Right cardiac atrium (tissue), 5 donors: Measurements from ENCODE around the gene POLR2E. TPM values are rescaled to one million over a fixed set of nuclear protein-coding genes. Genes with fewer than 3 reads are reported as not detected.
A peak's percentile ranks its signal among the peaks of the same experiment; 100 is the strongest.
"Not testable (repeated sequence)": the region's sequence is repeated elsewhere in the genome, so short reads cannot be mapped to it uniquely, and the experiment has no call there.

Source experiments
- ATAC-seq, 2 donors: fragments of 200-7000 bp; cut with Tn5 transposase; one replicate each; pipeline versions ENCODE4 v1.8.0 to v1.9.1; 2020; ENCODE audit warnings: moderate library complexity in 2 of 2, mild to moderate bottlenecking in 1 of 2
- DNase-seq, 3 donors: peaks; one replicate each; pipeline ENCODE4 v3.0.0-alpha.2; 2020
- H3K27ac ChIP-seq: one replicate; pipeline ENCODE4 v1.5.1; 2013; ENCODE audit warnings: mild to moderate bottlenecking, low read length, control low read depth, moderate library complexity
- H3K27me3 ChIP-seq: one replicate; pipeline ENCODE4 v1.6.1; 2013; ENCODE audit not compliant: control insufficient read depth, insufficient read depth
- H3K4me1 ChIP-seq: one replicate; pipeline ENCODE4 v1.6.1; 2013; ENCODE audit warnings: low read length; ENCODE audit not compliant: control insufficient read depth, insufficient read depth
- H3K4me3 ChIP-seq: one replicate; pipeline ENCODE4 v1.5.1; 2013; ENCODE audit warnings: low read length, control low read depth
- H3K9me3 ChIP-seq: one replicate; pipeline ENCODE4 v1.6.1; 2013; ENCODE audit warnings: low read length; ENCODE audit not compliant: control insufficient read depth
- WGBS: extraction: QIAGEN DNeasy Blood & Tissue Kit; methylation state at CpG from one replicate; pipeline ENCODE4 v1.1.7; 2013; 5-methylcytosine and 5-hydroxymethylcytosine counted together
- intact Hi-C, 4 donors: fragments of 100-400 bp; cut with DNase I; formaldehyde crosslinking; loops; one replicate each; pipeline versions ENCODE4 v1.11.0 to v1.14.0; 2022 to 2023
- polyA plus RNA-seq: library from polyadenylated mRNA; stranded (reverse); fragments of 200-250 nt; gene quantifications from one replicate; pipeline ENCODE4 v1.2.3, GENCODE V29; 2013
- total RNA-seq, 4 donors: library from RNA; stranded (reverse); fragmentation: NEBNext Ultra II Directional; extraction: Animal tissue kit (Norgen Biotek cat#: 25700); gene quantifications; one replicate each; pipeline ENCODE4 v1.2.1, GENCODE V29; 2021
- donor health status: healthy with polysubstance abuse.
- donor health status: DM: no; HTN: yes; CAD: no.
- donor health status: DM: no; HTN: no; CAD: no.
- donor health status: DM: no; HTN: yes; CAD: no; lungs with severe emphysema.
- donor health status: DM: yes; HTN: yes; CAD: no.

The POLR2E gene
- total and polyA plus RNA-seq, 5 donors = 110 to 179 (median 133) TPM

DNA sequence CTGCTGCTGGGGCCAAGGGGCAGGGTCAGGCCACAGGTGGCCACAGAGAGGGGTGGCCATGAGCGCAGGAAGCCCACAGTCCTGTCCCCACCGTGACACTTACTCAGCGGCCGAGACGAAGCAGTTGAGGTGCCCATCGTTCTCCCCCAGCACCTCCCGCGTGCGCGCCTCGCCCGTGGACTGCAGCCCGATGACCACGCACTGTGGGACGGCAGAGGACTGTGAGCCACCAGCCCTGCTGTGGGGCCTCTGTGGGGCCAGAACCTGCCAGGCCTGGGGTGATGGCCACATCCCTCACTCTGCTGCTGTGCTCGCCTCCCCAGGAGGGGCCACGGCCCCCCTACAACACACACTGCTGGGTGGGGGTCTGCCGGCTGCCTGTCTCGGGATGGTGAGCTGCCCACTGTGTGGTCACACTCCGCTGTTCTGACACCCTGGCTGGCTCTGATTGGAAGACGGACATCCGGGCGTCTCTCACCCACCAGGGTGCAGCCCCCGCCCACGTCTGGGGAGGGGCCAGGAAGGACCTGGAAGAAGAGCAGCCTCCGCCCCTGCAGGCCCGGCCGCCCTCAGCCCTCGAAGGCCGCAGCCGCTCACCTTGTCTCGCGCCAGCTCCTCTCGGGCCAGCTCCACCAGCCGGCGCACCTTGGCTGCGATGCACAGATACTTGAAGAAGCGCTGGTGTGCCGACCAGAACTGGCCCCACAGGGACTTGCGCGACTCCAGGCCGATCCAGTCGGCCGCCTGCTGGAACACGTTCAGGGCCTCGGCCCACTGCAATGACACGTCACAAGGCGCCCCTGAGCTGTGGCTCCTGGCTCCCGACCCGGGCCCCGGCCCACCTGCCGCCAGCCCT lies 21.8 kb upstream of the POLR2E start:
- Histone ChIP-seq H3K27me3 (no peaks in the 10 kb centered on the region), H3K4me3 (no peak overlapping the region), H3K9me3 (no peaks in the 10 kb centered on the region), H3K27ac (no peak overlapping the region), H3K4me1 (no peaks in the 10 kb centered on the region)
- WGBS = 92% methylated on average over 52 of the region's 52 CpGs
- DNase-seq (peak in 2 of 3 donors; percentile 58 to 65), ATAC-seq (no peak)
- intact Hi-C loops = loop anchor here in 1 of 4 donors (5.0 kb wide), 1 partner anchor 75 kb away; no protein-coding TSS in a partner anchor

DNA sequence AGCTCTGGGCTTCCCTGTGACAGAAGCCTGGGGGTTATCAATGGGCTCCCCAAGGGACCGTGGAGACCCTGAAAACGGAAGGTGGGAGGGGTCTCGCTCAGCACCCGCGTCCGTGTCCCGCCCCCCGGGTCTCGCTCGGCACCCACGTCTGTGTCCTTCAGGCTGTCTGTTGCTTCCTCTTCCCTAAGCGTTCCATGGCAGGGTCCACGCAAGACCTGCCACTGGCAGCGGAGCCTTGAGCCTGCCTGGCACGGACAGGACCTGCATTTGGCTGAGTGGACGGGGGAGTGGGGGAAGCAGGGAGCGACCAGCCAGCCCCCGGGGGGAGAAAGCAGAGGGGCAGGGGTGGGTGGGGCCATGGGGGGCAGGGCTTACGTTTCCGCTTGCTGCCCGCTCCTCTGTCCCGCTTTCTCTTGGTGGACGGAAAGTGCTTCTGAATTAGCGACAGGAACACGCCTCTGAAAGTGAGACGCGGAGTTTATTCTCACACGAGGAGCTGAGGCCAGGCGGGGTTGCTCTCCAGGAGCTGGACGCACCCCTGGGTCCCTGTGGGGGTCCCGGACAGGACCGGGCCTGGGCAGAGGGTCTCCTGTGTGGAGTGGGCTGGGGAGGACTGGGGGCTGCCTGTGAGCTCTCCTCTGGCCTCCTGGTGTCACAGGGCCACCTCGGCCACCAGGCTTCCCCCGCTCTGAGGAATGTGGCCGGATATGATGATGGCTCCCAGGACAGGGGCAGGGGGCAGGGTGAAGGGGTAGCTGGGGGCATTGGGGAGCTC lies 20.7 kb upstream of the POLR2E start:
- H3K4me3 ChIP-seq = no peak overlapping the region
- no peak overlapping the region for H3K27ac ChIP-seq
- peak in 2 of 3 donors; percentile 58 to 60 for DNase-seq
- no peak for ATAC-seq
- no peaks in the 10 kb centered on the region for H3K4me1 ChIP-seq
- H3K9me3 ChIP-seq = no peaks in the 10 kb centered on the region
- no peaks in the 10 kb centered on the region for H3K27me3 ChIP-seq
- 90% methylated on average over 35 of the region's 35 CpGs for WGBS
- intact Hi-C loops = loop anchor here in 1 of 4 donors (5.0 kb wide), 1 partner anchor 76 kb away; no protein-coding TSS in a partner anchor

DNA sequence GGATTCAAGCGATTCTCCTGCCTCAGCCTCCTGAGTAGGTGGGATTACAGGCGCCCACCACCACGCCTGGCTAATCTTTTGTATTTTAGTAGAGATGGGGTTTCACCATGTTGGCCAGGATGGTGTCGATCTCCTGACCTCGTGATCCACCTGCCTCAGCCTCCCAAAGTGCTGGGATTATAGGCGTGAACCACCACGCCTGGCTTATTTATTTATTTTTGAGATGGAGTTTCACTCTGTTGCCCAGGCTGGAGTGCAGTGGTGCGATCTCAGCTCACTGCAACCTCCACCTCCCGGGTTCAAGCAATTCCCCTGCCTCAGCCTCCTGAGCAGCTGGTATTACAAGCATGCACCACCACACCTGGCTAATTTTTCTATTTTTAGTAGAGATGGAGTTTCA lies 19.6 kb upstream of the POLR2E start:
- H3K9me3 ChIP-seq, H3K27me3 ChIP-seq, H3K27ac ChIP-seq, DNase-seq, H3K4me3 ChIP-seq, ATAC-seq, H3K4me1 ChIP-seq: not testable (repeated sequence)
- intact Hi-C loops = loop anchor here (5.0 kb wide), 1 partner anchor 78 kb away; no protein-coding TSS in a partner anchor
- 97% methylated on average over 9 of the region's 9 CpGs for whole genome bisulfite sequencing

DNA sequence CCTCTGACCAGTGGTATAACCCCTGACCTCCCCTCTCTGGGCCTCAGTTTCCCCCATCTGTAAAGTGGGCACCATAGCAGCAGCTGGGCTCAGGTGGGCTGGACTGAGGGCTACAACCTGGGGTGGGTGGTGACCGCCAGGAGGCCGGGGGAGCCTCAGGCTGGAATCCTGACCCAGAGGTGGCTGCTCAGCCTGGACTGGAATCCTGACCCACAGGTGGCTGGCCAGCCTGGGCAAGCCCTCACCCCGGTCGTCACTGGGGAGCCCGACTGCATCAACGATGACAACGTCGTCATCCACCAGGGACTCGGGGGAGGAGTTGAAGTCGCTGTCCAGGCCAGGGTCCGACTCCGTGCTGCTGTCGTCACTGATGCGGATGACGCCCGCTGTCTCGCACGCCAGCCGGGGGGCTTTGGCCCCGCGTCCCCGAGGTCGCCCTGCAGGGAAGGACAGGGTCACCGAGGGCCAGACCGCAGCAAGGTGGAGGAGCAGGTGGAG lies 18.9 kb upstream of the POLR2E start:
- 89% methylated on average over 25 of the region's 25 CpGs for WGBS
- DNase-seq (peak in 2 of 3 donors; percentile 64 to 67), ATAC-seq (no peak)
- Histone ChIP-seq H3K27ac (no peak overlapping the region), H3K4me3 (no peak overlapping the region), H3K27me3 (no peaks in the 10 kb centered on the region), H3K4me1 (no peaks in the 10 kb centered on the region), H3K9me3 (no peaks in the 10 kb centered on the region)
- intact Hi-C loops = loop anchor here in 3 of 4 donors (5.0 kb wide), 1 partner anchor 78 kb away; no protein-coding TSS in a partner anchor

DNA sequence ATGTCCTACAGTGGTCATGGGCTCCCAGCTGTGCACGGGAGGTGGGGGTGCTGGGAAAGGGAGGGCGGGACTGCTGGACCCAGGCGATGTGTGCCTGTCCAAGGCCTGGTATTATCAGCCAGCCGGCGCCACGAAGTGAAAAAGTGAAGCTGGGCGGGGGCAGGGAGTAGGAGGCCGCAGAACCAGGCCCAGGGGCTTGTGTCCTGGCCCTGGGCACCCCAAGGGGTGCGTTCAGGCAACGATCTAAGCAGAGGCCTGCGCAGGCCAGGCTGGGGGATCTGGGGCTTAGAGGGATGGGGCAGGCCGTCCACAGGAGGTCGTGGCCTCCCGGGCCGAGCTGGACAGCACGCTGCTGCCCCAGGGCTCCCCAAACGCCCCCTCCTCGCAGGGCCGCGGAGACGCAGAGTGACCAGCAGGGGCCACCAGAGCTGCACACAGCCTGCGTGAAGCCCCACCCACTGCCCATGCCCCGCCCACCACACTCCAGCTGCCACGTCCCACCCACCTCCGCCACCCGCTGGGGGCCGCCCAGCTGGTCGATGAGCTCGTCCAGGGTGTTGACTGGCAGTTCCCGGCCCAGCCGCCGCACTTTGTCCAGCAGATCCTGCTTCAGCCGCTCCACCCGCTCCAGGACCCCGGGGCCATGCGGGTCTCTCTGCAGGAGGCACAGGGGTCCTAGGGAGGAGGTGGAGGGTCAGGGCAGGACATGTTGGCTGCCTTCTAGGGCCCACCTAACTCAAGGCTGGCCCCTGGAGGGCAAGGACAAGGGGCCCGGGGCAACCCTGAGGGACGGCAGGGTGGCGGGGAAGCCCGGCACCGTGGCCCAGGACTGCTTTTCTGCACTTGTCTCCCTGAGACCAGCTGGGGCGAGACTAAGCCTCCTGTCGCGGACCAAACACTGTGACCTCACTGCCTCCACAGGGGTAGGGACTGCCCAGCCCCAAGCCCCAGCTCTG lies 18.1 kb upstream of the POLR2E start:
- H3K4me3 ChIP-seq = no peak overlapping the region
- DNase-seq (peak; percentile 98 to 99 (median 99)), ATAC-seq (peak; percentile 90 to 91)

DNA sequence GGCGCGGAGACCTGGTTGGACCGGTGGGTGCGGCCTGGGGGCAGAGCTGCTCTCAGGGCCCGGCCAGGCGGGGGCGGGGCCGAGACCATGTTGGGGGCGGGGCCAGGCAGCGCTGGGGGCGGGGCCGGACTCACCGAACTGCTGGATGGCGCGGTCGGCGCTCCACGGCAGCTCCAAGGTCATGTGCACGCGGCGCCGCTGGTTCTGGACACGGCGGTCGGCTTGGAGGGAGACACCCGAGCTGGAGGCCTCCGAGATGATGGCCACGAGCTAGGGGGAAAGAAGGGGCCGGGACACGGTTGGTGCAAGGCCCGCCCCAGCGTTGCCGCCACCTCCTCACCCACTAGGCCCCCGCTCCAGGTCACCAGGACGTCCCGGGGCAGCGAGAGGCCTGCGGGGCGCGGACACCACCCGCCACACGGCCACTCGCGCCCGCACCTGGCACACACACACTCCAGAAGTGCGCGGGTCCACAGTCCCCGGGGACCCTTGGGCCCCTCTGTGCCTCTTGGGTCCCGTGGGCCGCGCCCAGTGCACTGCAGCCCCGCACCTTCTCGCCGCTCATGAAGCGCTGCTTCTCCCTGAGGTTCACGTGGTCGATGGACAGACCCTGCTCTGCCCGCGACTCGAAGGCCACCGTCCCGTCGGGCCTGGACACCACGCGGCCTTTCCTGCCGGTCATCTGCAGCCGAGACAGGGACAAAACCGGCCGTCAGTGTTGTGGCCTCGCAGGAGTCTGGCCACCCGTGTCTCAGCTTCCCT lies 17.3 kb upstream of the POLR2E start:
- DNase-seq = peak in 2 of 3 donors; percentile 83 to 85
- intact Hi-C loops = loop anchor here in 3 of 4 donors (5.0 kb wide), 1 partner anchor 80 kb away; no protein-coding TSS in a partner anchor
- no peak overlapping the region for H3K4me3 ChIP-seq

More for the DNA sequence above, 18.1 kb upstream of the POLR2E start:
- Histone ChIP-seq H3K9me3 (no peaks in the 10 kb centered on the region), H3K27me3 (no peaks in the 10 kb centered on the region), H3K27ac (peak overlapping the region; percentile 32), H3K4me1 (no peaks in the 10 kb centered on the region)
- intact Hi-C loops = loop anchor here in 3 of 4 donors (5.0 kb wide), 1 partner anchor 79 kb away; no protein-coding TSS in a partner anchor
- 21% methylated on average over 44 of the region's 44 CpGs for WGBS

DNA sequence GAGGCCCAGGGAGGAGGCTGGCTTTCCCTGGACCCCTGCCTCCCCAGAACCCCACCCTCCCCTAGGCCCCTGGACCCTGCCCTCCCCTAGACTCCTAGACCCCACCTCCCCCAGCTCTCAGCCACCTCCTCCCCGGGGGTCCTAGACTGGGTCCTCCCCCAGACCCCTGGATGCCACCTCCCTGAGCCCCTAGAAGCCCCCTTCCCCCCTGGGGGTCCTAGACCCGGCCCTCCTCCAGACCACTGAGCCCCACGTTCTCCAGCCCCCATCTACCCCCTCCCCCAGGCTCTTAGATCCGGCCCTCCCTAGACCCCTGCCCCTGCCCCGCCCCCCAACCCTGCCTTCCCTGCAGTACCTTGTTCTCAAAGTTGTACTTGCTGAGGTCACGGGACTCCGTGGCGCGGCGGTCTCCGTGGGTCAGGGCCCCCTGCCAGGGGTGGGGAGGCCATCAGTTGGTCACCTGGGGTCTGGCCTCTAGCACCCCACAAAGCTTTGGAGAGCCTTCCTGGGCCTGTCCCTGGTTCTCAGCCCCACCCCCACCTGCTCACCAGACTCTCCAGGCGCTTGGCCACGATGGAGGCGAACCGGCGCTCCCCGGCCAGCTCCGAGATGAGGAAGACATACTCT lies 16.6 kb upstream of the POLR2E start:
- WGBS = 78% methylated on average over 18 of the region's 18 CpGs
- no peak for ATAC-seq
- Histone ChIP-seq H3K27ac (no peak overlapping the region), H3K27me3 (no peaks in the 10 kb centered on the region), H3K4me1 (no peaks in the 10 kb centered on the region), H3K9me3 (no peaks in the 10 kb centered on the region), H3K4me3 (no peak overlapping the region)
- intact Hi-C loops = loop anchor here in 3 of 4 donors (5.0 kb wide), 1 partner anchor 81 kb away; no protein-coding TSS in a partner anchor
- DNase-seq = peak in 1 of 3 donors; percentile 60

More for the DNA sequence above, 17.3 kb upstream of the POLR2E start:
- Histone ChIP-seq H3K27me3 (no peaks in the 10 kb centered on the region), H3K4me1 (no peaks in the 10 kb centered on the region), H3K27ac (peak overlapping the region; percentile 32), H3K9me3 (no peaks in the 10 kb centered on the region)
- 70% methylated on average over 71 of the region's 71 CpGs for WGBS
- peak; percentile 22 to 28 for ATAC-seq

DNA sequence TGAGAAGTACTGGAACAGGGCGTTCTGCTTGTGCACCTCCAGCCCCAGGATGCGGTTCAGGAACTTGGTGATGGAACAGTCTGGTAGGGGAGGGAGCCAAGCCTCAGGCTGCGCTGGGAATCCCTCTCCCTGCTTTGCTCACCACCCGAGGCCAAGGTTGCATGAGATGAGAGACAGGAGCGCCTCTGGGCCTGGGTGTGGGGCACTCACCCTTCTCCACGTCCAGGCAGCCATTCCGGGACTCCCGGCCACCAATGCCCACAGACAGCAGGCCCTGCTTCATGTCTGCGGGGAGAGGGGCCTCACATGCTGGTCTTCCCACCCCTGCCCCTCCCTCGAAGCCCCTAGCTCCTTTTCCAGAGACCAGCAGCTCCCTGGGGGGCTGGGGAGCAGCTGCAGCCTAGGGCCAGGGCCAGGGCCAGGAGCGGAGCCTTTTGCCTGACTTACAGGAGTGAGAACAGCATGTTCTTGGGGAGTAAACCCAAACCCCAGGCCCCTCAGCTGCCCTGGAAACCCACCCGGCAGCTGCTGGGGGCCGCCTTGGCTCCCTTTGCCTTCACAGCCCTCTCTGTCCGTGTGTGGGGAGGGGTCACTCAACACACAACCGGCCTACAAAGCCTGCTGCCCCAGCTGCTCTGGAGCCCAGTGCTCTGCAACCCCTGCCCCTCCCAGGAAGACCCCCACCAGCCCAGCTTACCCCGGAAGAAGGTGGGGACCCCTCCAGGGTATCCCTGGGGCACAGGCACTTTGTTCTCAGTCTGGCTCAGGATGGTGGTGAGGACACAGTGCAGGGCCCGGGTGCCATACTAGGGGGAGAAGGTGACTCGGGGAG lies 15.8 kb upstream of the POLR2E start:
- WGBS = 73% methylated on average over 18 of the region's 18 CpGs
- Histone ChIP-seq H3K4me1 (no peaks in the 10 kb centered on the region), H3K27ac (no peak overlapping the region), H3K27me3 (no peaks in the 10 kb centered on the region), H3K4me3 (no peak overlapping the region), H3K9me3 (no peaks in the 10 kb centered on the region)
- DNase-seq (peak in 2 of 3 donors; percentile 54 to 66), ATAC-seq (no peak)
- intact Hi-C loops = loop anchor here in 3 of 4 donors (5.0 kb wide), 1 partner anchor 81 kb away; no protein-coding TSS in a partner anchor
